H1 (cell line): ENCODE data around the gene ASTN2. TPM values are rescaled to one million over a fixed set of nuclear protein-coding genes. Genes with fewer than 3 reads are reported as not detected.

Experiments used
- SIX5 ChIP-seq: IDR thresholded peaks from 2 replicates; pipeline ENCODE4 v1.6.1; 2011; ENCODE audit warnings: mild to moderate bottlenecking, low read depth, low read length
- polyA plus RNA-seq, 7 experiments: library from polyadenylated mRNA; depleted of rRNA in 3 of 7; stranded (reverse) in 5 of 7; unstranded in 2 of 7; fragments of >200 nt in 5 of 7; fragments of 200-250 nt in 2 of 7; gene quantifications; 1 replicate in 5 of 7; 2 replicates in 1 of 7; 4 replicates in 1 of 7; pipeline versions ENCODE4 v1.2.1 to v1.2.3, GENCODE V29; 2011 to 2013; ENCODE audit warnings: missing spikeins in 2 of 7, mixed read lengths in 2 of 7
- total RNA-seq: library from RNA; stranded (reverse); fragmentation: NEBNext Ultra II Directional; extraction: Animal tissue kit (Norgen Biotek cat#: 25700); gene quantifications from 2 replicates; pipeline ENCODE4 v1.2.1, GENCODE V29; 2021
- TF ChIP-seq, protein P1 (sequence below): fragments of 300-600 bp; sonication (generic); IDR thresholded peaks from 2 replicates; pipeline ENCODE4 v1.7.1; 2012; ENCODE audit warnings: low read length, moderate library complexity, mild to moderate bottlenecking, inconsistent platforms; ENCODE audit not compliant: insufficient replicate concordance

The ASTN2 gene
- total and polyA plus RNA-seq, 2 of the 8 experiments (the other 6 are each of a cell fraction or from before 2014, with no cell fraction given), result 8.2 to 13.7 TPM

- TF ChIP-seq, protein P1, sequence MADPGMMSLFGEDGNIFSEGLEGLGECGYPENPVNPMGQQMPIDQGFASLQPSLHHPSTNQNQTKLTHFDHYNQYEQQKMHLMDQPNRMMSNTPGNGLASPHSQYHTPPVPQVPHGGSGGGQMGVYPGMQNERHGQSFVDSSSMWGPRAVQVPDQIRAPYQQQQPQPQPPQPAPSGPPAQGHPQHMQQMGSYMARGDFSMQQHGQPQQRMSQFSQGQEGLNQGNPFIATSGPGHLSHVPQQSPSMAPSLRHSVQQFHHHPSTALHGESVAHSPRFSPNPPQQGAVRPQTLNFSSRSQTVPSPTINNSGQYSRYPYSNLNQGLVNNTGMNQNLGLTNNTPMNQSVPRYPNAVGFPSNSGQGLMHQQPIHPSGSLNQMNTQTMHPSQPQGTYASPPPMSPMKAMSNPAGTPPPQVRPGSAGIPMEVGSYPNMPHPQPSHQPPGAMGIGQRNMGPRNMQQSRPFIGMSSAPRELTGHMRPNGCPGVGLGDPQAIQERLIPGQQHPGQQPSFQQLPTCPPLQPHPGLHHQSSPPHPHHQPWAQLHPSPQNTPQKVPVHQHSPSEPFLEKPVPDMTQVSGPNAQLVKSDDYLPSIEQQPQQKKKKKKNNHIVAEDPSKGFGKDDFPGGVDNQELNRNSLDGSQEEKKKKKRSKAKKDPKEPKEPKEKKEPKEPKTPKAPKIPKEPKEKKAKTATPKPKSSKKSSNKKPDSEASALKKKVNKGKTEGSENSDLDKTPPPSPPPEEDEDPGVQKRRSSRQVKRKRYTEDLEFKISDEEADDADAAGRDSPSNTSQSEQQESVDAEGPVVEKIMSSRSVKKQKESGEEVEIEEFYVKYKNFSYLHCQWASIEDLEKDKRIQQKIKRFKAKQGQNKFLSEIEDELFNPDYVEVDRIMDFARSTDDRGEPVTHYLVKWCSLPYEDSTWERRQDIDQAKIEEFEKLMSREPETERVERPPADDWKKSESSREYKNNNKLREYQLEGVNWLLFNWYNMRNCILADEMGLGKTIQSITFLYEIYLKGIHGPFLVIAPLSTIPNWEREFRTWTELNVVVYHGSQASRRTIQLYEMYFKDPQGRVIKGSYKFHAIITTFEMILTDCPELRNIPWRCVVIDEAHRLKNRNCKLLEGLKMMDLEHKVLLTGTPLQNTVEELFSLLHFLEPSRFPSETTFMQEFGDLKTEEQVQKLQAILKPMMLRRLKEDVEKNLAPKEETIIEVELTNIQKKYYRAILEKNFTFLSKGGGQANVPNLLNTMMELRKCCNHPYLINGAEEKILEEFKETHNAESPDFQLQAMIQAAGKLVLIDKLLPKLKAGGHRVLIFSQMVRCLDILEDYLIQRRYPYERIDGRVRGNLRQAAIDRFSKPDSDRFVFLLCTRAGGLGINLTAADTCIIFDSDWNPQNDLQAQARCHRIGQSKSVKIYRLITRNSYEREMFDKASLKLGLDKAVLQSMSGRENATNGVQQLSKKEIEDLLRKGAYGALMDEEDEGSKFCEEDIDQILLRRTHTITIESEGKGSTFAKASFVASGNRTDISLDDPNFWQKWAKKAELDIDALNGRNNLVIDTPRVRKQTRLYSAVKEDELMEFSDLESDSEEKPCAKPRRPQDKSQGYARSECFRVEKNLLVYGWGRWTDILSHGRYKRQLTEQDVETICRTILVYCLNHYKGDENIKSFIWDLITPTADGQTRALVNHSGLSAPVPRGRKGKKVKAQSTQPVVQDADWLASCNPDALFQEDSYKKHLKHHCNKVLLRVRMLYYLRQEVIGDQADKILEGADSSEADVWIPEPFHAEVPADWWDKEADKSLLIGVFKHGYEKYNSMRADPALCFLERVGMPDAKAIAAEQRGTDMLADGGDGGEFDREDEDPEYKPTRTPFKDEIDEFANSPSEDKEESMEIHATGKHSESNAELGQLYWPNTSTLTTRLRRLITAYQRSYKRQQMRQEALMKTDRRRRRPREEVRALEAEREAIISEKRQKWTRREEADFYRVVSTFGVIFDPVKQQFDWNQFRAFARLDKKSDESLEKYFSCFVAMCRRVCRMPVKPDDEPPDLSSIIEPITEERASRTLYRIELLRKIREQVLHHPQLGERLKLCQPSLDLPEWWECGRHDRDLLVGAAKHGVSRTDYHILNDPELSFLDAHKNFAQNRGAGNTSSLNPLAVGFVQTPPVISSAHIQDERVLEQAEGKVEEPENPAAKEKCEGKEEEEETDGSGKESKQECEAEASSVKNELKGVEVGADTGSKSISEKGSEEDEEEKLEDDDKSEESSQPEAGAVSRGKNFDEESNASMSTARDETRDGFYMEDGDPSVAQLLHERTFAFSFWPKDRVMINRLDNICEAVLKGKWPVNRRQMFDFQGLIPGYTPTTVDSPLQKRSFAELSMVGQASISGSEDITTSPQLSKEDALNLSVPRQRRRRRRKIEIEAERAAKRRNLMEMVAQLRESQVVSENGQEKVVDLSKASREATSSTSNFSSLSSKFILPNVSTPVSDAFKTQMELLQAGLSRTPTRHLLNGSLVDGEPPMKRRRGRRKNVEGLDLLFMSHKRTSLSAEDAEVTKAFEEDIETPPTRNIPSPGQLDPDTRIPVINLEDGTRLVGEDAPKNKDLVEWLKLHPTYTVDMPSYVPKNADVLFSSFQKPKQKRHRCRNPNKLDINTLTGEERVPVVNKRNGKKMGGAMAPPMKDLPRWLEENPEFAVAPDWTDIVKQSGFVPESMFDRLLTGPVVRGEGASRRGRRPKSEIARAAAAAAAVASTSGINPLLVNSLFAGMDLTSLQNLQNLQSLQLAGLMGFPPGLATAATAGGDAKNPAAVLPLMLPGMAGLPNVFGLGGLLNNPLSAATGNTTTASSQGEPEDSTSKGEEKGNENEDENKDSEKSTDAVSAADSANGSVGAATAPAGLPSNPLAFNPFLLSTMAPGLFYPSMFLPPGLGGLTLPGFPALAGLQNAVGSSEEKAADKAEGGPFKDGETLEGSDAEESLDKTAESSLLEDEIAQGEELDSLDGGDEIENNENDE, result no peak
- TF ChIP-seq SIX5, result no peak
Observed at GRCh38 chr9:116673375-116673774, 741.5 kb downstream of the ASTN2 start (continued).
